GM19328 (cell line): ENCODE measurements around the gene SGSM2.

Experiments used
- ATAC-seq: cut with Tn5 transposase; IDR thresholded peaks from one replicate; pipeline ENCODE4 v1.9.1; 2021; ENCODE audit warnings: mild to moderate bottlenecking, moderate library complexity; ENCODE audit not compliant: unreplicated experiment

The SGSM2 gene

GRCh38 chr17:2416010-2416734 is 78.9 kb downstream of the SGSM2 start:
- no peak for ATAC-seq

DNA sequence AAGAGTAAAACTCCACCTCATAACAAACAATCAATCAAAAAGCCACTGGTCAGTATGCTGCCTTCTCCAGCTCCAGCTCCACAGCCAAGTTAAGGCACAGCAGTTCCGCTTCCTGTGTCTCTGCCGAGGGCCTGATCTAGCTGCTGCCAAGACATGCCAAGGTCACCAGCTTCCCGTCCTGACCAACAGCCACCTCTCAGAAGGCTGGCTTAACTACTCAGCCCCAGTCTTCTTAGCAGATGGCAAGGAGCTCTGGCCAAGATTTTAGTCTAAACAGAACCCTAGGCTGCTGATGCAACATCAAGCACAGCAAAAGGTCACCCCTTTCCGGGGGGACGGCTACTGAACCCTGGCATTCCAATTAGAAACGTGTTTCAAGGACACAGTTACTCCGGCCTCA is 81.3 kb downstream of the SGSM2 start:
- no peak for ATAC-seq

- ATAC-seq, result no peak
Measured at GRCh38 chr17:2419486-2419885, 82.2 kb downstream of the SGSM2 start.

GRCh38 chr17:2420176-2420575 is 82.9 kb downstream of the SGSM2 start:
- no peak for ATAC-seq

DNA sequence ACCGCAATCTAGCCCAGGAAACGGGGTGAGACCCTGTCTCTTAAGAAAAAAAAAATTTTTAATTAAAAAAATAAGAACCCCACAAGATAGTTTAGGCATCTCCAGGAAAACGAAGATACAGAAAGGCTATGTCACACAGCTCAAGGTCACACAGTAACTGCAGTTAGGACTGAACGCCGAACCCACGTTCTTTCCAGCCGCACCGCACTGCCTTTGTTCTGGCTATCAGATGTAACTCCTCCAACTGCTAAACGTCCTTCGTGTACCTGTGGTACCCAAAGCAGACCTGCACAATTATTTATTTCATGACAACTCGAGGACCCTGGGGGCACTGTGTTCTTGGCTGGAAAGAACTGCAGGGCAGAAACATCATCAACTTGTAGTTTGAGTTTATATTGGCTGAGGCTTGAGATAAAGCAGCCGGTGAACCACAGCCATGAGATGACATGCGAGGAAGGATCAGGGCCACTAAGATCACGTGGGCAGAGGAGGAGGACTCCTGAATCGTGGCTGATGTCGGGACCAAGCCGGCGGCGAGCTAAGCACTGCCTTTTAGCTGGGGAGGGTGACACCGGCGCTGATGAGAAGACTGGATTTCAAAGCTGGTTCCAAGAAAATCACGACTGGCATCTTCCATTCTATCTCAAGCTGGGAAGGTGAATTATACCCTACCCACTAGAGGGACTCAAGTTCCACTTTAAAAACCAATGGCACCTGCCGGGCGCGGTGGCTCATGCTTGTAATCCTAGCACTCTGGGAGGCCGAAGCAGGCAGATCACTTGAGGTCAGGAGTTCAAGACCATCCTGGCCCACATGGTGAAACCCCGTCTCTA is 84.2 kb downstream of the SGSM2 start:
- ATAC-seq, result no peak

GRCh38 chr17:2423271-2423670 is 86.0 kb downstream of the SGSM2 start:
- ATAC-seq, result no peak

DNA sequence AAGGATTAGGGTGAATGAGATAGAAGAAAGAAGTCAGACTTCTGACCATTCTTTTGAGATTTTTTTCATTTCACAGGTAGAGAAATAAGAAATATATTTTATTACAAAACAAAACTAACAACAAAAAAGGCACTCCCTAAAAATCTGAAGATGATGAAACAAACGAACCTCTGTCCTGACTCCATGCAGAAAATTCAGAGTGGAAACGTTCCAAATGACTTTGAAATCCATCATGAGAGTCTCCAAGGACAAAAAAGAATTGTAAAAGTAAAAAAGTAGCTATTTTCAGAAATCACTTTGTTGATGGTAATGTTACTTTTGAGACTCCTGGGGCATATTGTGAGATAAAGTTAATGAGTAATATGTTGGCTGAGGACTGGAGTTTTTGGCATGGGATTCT is 89.9 kb downstream of the SGSM2 start:
- ATAC-seq, result no peak

- ATAC-seq, result no peak
Measured at GRCh38 chr17:2427910-2428309, 90.6 kb downstream of the SGSM2 start.
